ENCODE results near the gene GUK1.

GRCh38 chr1:228140724-228141225, 696 bp downstream of the GUK1 start:
- TF ChIP-seq CTCF (IDR thresholded peaks at IDR 0.05) (no peak), POLR2A (IDR thresholded peaks at IDR 0.05) (no peak), POLR2AphosphoS5 (IDR thresholded peaks at IDR 0.05; ENCODE audit: insufficient read depth in 1 of 2, low read depth in 1 of 2) (no peak)

All from vagina (tissue), 2 donors.